ENCODE data around the gene CXCR3.
"Not testable (repeated sequence)": the region's sequence is repeated elsewhere in the genome, so short reads cannot be mapped to it uniquely, and the experiment has no call there.

Gene CXCR3

DNA sequence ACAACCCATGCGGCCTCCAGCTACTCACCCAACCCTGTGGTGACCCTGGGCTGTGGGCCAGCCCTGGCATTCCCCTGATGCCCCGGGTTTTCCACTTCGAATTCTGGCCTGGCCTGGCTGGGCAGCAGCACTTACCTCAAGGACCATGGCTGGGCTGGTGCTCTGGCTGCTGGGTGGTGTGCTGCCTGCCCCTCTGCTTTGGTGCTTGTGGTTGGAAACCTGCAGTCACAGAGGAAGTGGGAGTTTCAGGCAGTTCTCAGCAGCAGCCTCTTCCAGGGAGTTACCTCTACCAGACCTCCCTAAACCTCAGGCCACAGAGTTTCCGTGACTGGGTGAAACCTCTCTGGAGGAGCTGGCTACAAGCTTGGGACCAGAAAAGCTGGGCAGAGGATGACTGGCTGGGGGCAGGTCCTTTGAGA is at the start of gene CXCR3:
Gene CXCR3 (minus strand): TSS at position 209 of the 419 bp plus-strand sequence. CDS start 62 bp downstream, at position 147.
- DNase-seq, result no peak

DNA sequence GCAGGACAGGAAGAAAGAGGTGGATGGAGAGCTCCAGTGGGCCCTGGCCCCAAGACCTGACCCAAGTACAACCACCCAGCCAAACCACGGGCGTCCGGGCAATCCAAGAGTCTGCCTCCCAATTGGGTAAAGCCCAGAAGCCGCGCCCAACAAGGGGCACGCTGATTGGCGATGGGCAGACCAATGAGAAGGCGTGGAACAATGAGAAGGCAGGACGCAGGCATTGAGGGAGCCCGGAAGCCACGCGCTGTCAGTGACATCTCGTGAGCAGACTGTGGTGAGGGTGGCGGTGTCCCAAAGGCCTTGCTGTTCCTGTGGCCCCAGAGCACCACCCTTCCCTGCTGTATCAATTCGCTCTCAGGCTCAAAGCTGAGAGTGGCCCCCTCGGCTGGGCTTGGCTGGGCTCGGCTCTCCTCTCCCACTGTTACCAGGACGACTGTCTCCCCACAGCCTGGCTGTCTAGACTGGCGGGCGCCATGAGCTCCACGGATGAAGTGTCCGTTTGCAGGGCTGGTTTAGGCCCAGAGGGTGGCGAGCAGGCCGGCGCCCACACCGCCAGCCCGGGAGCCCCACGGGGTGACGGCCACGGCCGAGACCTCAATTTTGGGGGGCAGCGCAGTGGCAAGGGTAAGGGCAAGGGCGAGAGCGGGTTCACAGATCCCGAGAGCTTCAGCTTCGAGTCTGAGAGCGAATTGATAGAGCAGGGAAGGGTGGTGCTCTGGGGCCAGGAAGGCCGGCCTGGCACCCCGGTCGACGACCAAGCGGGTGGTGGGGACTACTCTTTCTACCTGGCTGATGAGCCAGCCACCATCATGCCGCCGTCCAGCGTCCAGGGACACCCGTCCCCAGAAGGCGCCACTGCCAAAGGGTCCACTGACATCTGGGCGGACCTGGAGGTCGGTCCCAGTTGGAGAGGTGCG is 49.3 kb upstream of the CXCR3 start, which contains the start of gene LOC101059915:
Gene LOC101059915 (plus strand): TSS at position 219 of the 920 bp plus-strand sequence.
- no peak for DNase-seq

GRCh38 chrX:71666240-71667223 is 48.2 kb upstream of the CXCR3 start:
- no peak for DNase-seq

- DNase-seq, result no peak
These were observed 47.4 kb upstream of the CXCR3 start for GRCh38 chrX:71665747-71666146.

- DNase-seq, result no peak
These were observed 46.7 kb upstream of the CXCR3 start for GRCh38 chrX:71664889-71665491.

- peak; percentile 57 to 77 for DNase-seq
These were observed 45.9 kb upstream of the CXCR3 start for GRCh38 chrX:71664202-71664601.

DNA sequence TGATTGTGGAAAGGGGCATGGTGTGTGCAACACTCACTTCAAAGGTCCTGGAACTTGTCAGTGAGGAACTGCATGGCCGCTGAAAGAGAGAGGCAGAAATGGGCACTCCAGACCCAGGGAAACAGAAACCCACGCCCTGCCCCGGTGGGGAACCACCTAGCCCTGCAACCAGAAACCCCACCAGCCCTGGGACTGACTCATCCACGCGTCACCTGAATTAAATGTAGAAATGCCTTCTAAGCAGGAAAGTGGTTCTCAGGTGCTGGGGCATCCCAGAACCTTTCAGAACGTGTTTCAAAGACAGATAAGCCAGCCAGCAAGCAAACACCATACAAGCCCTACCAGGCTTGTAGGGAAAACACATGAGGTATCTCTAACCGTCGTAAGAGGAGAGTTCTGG is 44.9 kb upstream of the CXCR3 start:
- DNase-seq, result not testable (repeated sequence)

DNA sequence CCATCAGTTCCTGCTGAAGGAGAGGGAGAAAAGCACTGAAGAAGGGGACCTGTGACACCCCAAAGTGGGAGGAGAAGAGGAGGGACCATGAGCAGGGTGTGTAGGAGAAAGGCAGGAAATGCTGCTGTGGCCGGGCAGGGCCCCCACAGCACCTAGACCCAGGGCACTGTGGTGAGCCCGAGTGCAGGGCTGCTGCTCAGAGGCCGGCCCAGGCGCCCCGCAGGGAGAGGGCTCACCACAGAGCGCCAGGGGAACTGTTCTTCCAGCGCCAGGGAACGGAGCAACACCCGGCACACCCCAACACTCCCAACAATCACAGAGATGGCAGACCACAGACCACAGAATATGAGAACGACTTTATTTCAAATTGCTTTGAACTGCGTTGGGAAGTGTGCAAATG is 44.3 kb upstream of the CXCR3 start:
- DNase-seq, result not testable (repeated sequence)

DNA sequence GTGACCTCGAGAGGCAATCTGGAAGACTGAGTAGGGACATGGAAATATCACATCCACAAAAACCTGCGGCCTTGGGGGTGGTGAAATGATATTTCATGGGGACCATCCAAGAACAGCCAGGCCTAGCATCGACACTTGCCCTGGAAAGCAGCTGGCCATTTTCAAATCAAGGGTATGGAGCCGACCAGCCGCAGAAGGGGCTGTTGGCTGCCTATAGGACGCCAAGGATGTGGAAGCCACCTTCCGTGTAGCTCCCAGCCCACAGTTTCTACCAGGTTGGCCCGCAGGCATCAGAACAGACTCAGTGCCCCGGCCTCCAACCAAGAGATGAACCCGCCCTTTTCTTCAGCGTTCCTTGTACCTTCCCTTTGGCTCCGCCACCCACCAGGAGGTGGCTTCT is 43.6 kb upstream of the CXCR3 start:
- DNase-seq, result no peak

DNA sequence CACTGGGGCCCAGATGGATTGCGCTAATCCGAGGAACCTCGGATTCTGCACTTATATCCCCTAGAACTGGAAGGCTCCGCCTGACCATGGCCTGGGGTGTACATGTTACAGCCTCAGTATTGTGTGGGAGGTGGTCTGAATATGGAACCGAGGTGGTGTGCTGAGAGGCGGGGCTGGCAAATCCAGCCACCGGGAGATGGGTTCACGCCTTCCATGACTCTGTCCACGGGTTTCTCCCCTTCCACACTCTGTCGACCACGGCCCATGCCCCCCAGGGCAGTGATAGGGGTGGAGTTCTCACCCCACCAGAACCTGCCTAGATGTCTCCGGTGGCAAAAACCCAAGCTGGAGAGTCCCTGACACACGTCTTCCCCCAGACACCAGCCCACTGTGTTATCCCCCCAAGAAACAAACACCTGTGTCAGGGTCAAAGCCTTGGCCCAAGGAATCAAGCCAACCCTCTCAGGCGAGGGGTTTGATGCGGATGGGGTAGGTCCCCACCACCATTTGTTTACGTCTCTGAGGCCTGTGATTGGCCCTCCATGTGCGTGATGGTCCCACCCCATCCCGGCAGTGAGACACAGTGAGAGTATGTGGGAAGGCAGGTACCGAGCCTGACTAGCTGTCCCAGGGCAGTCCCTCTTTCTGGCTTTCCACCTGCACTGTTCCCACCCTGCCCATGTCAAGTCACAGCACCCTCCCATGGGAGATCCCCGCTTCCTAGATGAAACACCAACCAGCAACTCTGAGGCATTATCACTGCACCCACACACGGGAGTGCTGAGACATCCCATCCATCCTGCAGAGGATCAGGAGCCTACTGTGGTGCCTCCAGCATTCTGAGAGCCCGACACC is 42.5 kb upstream of the CXCR3 start:
- no peak for DNase-seq

DNA sequence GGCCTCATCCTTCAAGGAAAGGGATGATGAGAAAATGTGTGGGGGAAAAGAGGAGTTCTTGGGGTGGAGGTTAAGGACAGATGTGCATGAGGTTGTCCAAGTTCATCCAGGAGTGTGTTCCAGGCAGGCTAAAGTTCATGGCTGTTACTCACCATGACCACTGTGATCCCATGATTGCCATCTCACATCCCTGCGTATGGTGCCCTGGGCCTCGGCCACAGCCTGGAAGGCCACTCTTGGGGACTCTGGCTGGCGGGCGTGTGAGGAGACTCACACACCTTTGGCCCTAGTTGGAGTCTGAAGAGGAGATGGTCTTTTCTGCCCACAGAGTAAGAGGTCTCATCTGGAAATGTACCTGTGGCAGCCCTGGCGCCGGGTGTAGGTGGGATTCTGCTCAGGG is 41.6 kb upstream of the CXCR3 start:
- DNase-seq, result no peak

- no peak for DNase-seq
These were observed 41.0 kb upstream of the CXCR3 start for GRCh38 chrX:71659342-71659741.

- no peak for DNase-seq
These were observed 39.0 kb upstream of the CXCR3 start for GRCh38 chrX:71657267-71657666.

GRCh38 chrX:71653344-71653743 is 35.0 kb upstream of the CXCR3 start:
- DNase-seq, result no peak

GRCh38 chrX:71652405-71652804 is 34.1 kb upstream of the CXCR3 start:
- DNase-seq, result peak; percentile 50 to 51

- peak in 1 of 2 experiments; percentile 54 for DNase-seq
These were observed 32.1 kb upstream of the CXCR3 start for GRCh38 chrX:71650333-71650969.

DNA sequence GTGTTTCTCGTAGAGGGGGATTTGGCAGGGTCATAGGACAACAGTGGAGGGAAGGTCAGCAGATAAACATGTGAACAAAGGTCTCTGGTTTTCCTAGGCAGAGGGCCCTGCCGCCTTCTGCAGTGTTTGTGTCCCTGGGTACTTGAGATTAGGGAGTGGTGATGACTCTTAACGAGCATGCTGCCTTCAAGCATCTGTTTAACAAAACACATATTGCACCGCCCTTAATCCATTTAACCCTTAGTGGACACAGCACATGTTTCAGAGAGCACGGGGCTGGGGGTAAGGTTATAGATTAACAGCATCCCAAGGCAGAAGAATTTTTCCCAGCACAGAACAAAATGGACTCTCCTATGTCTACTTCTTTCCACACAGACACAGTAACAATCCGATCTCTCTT is 26.1 kb upstream of the CXCR3 start:
- not testable (repeated sequence) for DNase-seq

DNA sequence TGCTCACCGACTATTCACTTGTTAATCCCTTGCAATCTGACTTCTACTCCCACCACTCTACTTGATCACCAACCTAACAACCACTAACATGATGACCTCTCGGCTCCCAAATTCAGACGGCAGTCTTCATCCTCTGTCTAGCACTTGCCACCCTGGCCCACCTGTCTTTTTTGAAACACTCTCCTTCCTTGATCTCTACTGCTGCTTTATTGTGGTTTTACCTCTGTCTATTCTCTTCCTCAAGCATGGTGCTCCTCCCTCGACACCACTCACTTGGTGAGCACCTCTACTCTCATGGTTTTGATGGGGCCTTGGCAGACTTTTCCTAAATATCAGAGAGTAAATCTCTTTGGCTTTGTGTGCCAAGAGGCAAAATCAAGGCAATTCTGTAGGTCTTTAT is 21.7 kb upstream of the CXCR3 start:
- DNase-seq, result no peak

- no peak for DNase-seq
These were observed 20.1 kb upstream of the CXCR3 start for GRCh38 chrX:71638409-71638808.

DNA sequence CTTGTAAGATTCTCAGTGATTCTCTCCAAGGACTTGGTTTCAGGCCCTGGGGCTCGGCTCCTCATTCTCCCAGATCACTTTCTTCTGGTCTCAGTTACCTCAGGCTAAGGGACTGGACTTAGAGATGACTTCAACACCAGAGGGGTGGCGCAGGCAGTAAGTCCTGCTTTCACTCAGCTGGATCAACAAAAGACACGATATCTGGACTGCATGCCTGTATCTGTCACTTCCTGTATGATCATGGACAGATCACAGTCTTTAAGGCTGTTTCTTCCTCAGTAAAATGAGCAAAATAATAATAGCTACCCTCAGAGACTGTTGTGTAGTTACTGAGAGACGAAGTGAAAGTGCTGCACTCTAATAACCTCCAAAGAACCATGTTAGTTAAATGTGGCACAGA is 19.5 kb upstream of the CXCR3 start:
- no peak for DNase-seq

DNA sequence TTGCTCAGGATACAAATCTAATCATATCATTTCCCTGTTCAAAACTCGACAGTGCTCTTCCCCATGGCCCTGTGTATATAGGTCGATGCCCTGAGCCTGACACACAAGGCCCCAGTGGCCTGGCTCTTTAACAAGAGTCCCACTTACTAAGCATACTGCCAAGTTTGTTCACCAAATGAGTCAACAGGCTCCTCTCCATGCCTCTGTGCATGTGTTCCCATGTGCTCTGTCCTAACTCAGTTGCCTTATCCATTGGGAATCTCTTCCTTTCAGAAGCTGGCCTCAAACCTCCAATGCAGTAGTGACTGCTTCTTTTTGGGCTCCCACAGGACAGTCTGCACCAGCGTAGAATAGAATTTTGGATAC is 18.9 kb upstream of the CXCR3 start:
- DNase-seq, result no peak

Data from NCI-H524 (cell line).